ENCODE data around the gene ICA1.

DNA sequence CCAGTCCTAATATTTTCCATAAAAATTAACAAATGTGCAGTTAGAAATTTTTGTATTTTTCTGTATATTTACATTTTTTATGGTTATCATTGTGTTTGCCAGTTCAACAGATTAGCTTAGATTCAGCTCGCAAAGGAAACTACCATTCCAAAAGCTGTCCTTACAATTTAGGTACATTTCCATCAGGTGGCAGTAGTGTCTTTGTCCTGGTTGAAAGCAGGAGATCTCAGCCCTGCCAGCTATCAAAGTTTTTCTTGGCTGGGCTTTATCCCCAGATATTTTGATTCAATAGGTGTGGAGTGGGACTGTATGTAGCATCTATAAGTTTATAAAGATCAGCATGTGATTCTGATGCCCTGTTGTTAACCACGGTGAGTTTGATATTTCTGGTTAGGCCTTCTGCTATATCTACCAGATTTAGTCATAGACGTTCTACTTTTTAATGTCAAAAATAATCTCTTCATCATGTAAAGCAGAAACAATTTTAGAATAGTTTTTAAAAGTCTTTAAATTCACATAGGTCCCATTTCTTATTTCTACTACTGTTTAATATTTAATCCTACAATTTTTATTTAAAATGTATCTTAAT lies 15.5 kb upstream of the ICA1 start:
- TF ChIP-seq CTCF (IDR thresholded peaks at IDR 0.05 in 4 of 5, conservative IDR thresholded peaks at IDR 0.05 in 1 of 5) (no peak), POLR2A (IDR thresholded peaks at IDR 0.05) (no peak)

Measured in gastrocnemius medialis (tissue), 4 donors.